Measurements from ENCODE around the gene MEA1.

The MEA1 gene

GRCh38 chr6:43020052-43020705 lies 6.4 kb upstream of the MEA1 start:
- Histone ChIP-seq H3K4me1 (ENCODE audit: control insufficient read depth, insufficient read depth, low read length) (peaks cover 52% of the 10 kb centered on the region), H3K36me3 (ENCODE audit: control insufficient read depth, insufficient read depth, low read length, severe bottlenecking) (peaks cover 44% of the 10 kb centered on the region), H3K9ac (ENCODE audit: low read length) (peak overlapping the region; percentile 99), H3K4me3 (ENCODE audit: low read length) (no peak overlapping the region), H3K27me3 (replicated peaks; ENCODE audit: control insufficient read depth, insufficient read depth, low read length) (no peaks in the 10 kb centered on the region), H3K9me3 (ENCODE audit: control insufficient read depth, low read length) (no peaks in the 10 kb centered on the region)
- no peak for DNase-seq (ENCODE audit: low read depth)

GRCh38 chr6:43019152-43019551 lies 5.4 kb upstream of the MEA1 start:
- no peak for DNase-seq (ENCODE audit: low read depth)
- Histone ChIP-seq H3K27me3 (replicated peaks; ENCODE audit: control insufficient read depth, insufficient read depth, low read length) (no peaks in the 10 kb centered on the region), H3K4me3 (ENCODE audit: low read length) (no peak overlapping the region), H3K36me3 (ENCODE audit: control insufficient read depth, insufficient read depth, low read length, severe bottlenecking) (peaks cover 33% of the 10 kb centered on the region), H3K9me3 (ENCODE audit: control insufficient read depth, low read length) (no peaks in the 10 kb centered on the region), H3K4me1 (ENCODE audit: control insufficient read depth, insufficient read depth, low read length) (peaks cover 56% of the 10 kb centered on the region), H3K9ac (ENCODE audit: low read length) (no peak overlapping the region)

GRCh38 chr6:43016943-43017334 lies 3.2 kb upstream of the MEA1 start:
- Histone ChIP-seq H3K9ac (ENCODE audit: low read length) (peak overlapping the region; percentile 22), H3K4me1 (ENCODE audit: control insufficient read depth, insufficient read depth, low read length) (peaks cover 58% of the 10 kb centered on the region), H3K27me3 (replicated peaks; ENCODE audit: control insufficient read depth, insufficient read depth, low read length) (no peaks in the 10 kb centered on the region), H3K36me3 (ENCODE audit: control insufficient read depth, insufficient read depth, low read length, severe bottlenecking) (peaks cover 34% of the 10 kb centered on the region), H3K4me3 (ENCODE audit: low read length) (peak overlapping the region; percentile 15), H3K9me3 (ENCODE audit: control insufficient read depth, low read length) (no peaks in the 10 kb centered on the region)
- DNase-seq (ENCODE audit: low read depth): no peak

- no peak for DNase-seq (ENCODE audit: low read depth)
- Histone ChIP-seq H3K27me3 (replicated peaks; ENCODE audit: control insufficient read depth, insufficient read depth, low read length) (no peaks in the 10 kb centered on the region), H3K36me3 (ENCODE audit: control insufficient read depth, insufficient read depth, low read length, severe bottlenecking) (peaks cover 40% of the 10 kb centered on the region), H3K4me1 (ENCODE audit: control insufficient read depth, insufficient read depth, low read length) (peaks cover 58% of the 10 kb centered on the region), H3K4me3 (ENCODE audit: low read length) (peak overlapping the region; percentile 15), H3K9me3 (ENCODE audit: control insufficient read depth, low read length) (no peaks in the 10 kb centered on the region), H3K9ac (ENCODE audit: low read length) (peak overlapping the region; percentile 22)
Observed at GRCh38 chr6:43016176-43016942, 2.6 kb upstream of the MEA1 start.

- no peaks in the 10 kb centered on the region for H3K9me3 ChIP-seq (ENCODE audit: control insufficient read depth, low read length)
- DNase-seq (ENCODE audit: low read depth): peak; percentile 71
- peak overlapping the region; percentile 94 for H3K4me3 ChIP-seq (ENCODE audit: low read length)
- H3K4me1 ChIP-seq (ENCODE audit: control insufficient read depth, insufficient read depth, low read length): peaks cover 44% of the 10 kb centered on the region
- no peaks in the 10 kb centered on the region for H3K27me3 ChIP-seq (replicated peaks; ENCODE audit: control insufficient read depth, insufficient read depth, low read length)
- peak overlapping the region; percentile 93 for H3K9ac ChIP-seq (ENCODE audit: low read length)
- H3K36me3 ChIP-seq (ENCODE audit: control insufficient read depth, insufficient read depth, low read length, severe bottlenecking): peaks cover 48% of the 10 kb centered on the region
Observed at GRCh38 chr6:43014434-43014909, 726 bp upstream of the MEA1 start.

- H3K27me3 ChIP-seq (replicated peaks; ENCODE audit: control insufficient read depth, insufficient read depth, low read length): no peaks in the 10 kb centered on the region
- peak overlapping the region; percentile 90 for H3K9ac ChIP-seq (ENCODE audit: low read length)
- peaks cover 44% of the 10 kb centered on the region for H3K4me1 ChIP-seq (ENCODE audit: control insufficient read depth, insufficient read depth, low read length)
- peak overlapping the region; percentile 94 for H3K4me3 ChIP-seq (ENCODE audit: low read length)
- peaks cover 47% of the 10 kb centered on the region for H3K36me3 ChIP-seq (ENCODE audit: control insufficient read depth, insufficient read depth, low read length, severe bottlenecking)
- no peaks in the 10 kb centered on the region for H3K9me3 ChIP-seq (ENCODE audit: control insufficient read depth, low read length)
- no peak for DNase-seq (ENCODE audit: low read depth)
Observed at GRCh38 chr6:43013097-43013842, 476 bp downstream of the MEA1 start.

GRCh38 chr6:43012364-43012763 lies 1.4 kb downstream of the MEA1 start:
- Histone ChIP-seq H3K4me3 (ENCODE audit: low read length) (peak overlapping the region; percentile 94), H3K36me3 (ENCODE audit: control insufficient read depth, insufficient read depth, low read length, severe bottlenecking) (peaks cover 47% of the 10 kb centered on the region), H3K4me1 (ENCODE audit: control insufficient read depth, insufficient read depth, low read length) (peaks cover 38% of the 10 kb centered on the region), H3K9ac (ENCODE audit: low read length) (peak overlapping the region; percentile 90), H3K9me3 (ENCODE audit: control insufficient read depth, low read length) (no peaks in the 10 kb centered on the region), H3K27me3 (replicated peaks; ENCODE audit: control insufficient read depth, insufficient read depth, low read length) (no peaks in the 10 kb centered on the region)
- DNase-seq (ENCODE audit: low read depth): no peak

- Histone ChIP-seq H3K36me3 (ENCODE audit: control insufficient read depth, insufficient read depth, low read length, severe bottlenecking) (peaks cover 53% of the 10 kb centered on the region), H3K4me1 (ENCODE audit: control insufficient read depth, insufficient read depth, low read length) (peaks cover 26% of the 10 kb centered on the region), H3K4me3 (ENCODE audit: low read length) (no peak overlapping the region), H3K9me3 (ENCODE audit: control insufficient read depth, low read length) (no peaks in the 10 kb centered on the region), H3K27me3 (replicated peaks; ENCODE audit: control insufficient read depth, insufficient read depth, low read length) (no peaks in the 10 kb centered on the region), H3K9ac (ENCODE audit: low read length) (no peak overlapping the region)
- DNase-seq (ENCODE audit: low read depth): no peak
Observed at GRCh38 chr6:43011207-43011606, 2.5 kb downstream of the MEA1 start.

- H3K36me3 ChIP-seq (ENCODE audit: control insufficient read depth, insufficient read depth, low read length, severe bottlenecking): peaks cover 58% of the 10 kb centered on the region
- H3K4me3 ChIP-seq (ENCODE audit: low read length): no peak overlapping the region
- H3K4me1 ChIP-seq (ENCODE audit: control insufficient read depth, insufficient read depth, low read length): peaks cover 12% of the 10 kb centered on the region
- H3K9me3 ChIP-seq (ENCODE audit: control insufficient read depth, low read length): no peaks in the 10 kb centered on the region
- peak; percentile 41 for DNase-seq (ENCODE audit: low read depth)
- H3K27me3 ChIP-seq (replicated peaks; ENCODE audit: control insufficient read depth, insufficient read depth, low read length): no peaks in the 10 kb centered on the region
- no peak overlapping the region for H3K9ac ChIP-seq (ENCODE audit: low read length)
Observed at GRCh38 chr6:43009124-43009523, 4.6 kb downstream of the MEA1 start.

GRCh38 chr6:43007126-43007525 lies 6.6 kb downstream of the MEA1 start:
- Histone ChIP-seq H3K9ac (ENCODE audit: low read length) (no peak overlapping the region), H3K9me3 (ENCODE audit: control insufficient read depth, low read length) (no peaks in the 10 kb centered on the region), H3K36me3 (ENCODE audit: control insufficient read depth, insufficient read depth, low read length, severe bottlenecking) (peaks cover 63% of the 10 kb centered on the region), H3K27me3 (replicated peaks; ENCODE audit: control insufficient read depth, insufficient read depth, low read length) (no peaks in the 10 kb centered on the region), H3K4me1 (ENCODE audit: control insufficient read depth, insufficient read depth, low read length) (peaks cover under 1% of the 10 kb centered on the region), H3K4me3 (ENCODE audit: low read length) (no peak overlapping the region)
- DNase-seq (ENCODE audit: low read depth): no peak

- Histone ChIP-seq H3K9me3 (ENCODE audit: control insufficient read depth, low read length) (no peaks in the 10 kb centered on the region), H3K36me3 (ENCODE audit: control insufficient read depth, insufficient read depth, low read length, severe bottlenecking) (peaks cover 54% of the 10 kb centered on the region), H3K4me1 (ENCODE audit: control insufficient read depth, insufficient read depth, low read length) (no peaks in the 10 kb centered on the region), H3K27me3 (replicated peaks; ENCODE audit: control insufficient read depth, insufficient read depth, low read length) (no peaks in the 10 kb centered on the region), H3K4me3 (ENCODE audit: low read length) (no peak overlapping the region), H3K9ac (ENCODE audit: low read length) (no peak overlapping the region)
- no peak for DNase-seq (ENCODE audit: low read depth)
Observed at GRCh38 chr6:43006251-43006650, 7.5 kb downstream of the MEA1 start.
